Endothelial cell of umbilical vein (primary cell): ENCODE results near the gene LSP1.

Experiments used
- CTCF ChIP-seq, 2 donors: IDR thresholded peaks; 1 replicate in 1 of 2; 2 replicates in 1 of 2; pipeline ENCODE4 v1.5.1; 2011; ENCODE audit warnings: low read length in 2 of 2, mild to moderate bottlenecking in 2 of 2, moderate library complexity in 2 of 2, control low read depth in 1 of 2, inconsistent platforms in 1 of 2, low read depth in 1 of 2; ENCODE audit not compliant: insufficient read depth in 1 of 2; ENCODE audit errors: extremely low read depth in 1 of 2
- EZH2 ChIP-seq: IDR thresholded peaks from 2 replicates; pipeline ENCODE4 v1.6.1; 2012; ENCODE audit warnings: borderline replicate concordance, low read depth, mild to moderate bottlenecking, moderate library complexity, low read length, inconsistent platforms; ENCODE audit not compliant: severe bottlenecking
- MAX ChIP-seq: IDR thresholded peaks from 2 replicates; pipeline ENCODE4 v1.6.1; 2011; ENCODE audit not compliant: insufficient read depth, insufficient read length
- MYC ChIP-seq: IDR thresholded peaks from one replicate; pipeline ENCODE4 v1.6.1; 2011; ENCODE audit warnings: mild to moderate bottlenecking, low read depth, low read length
- POLR2A ChIP-seq: IDR thresholded peaks from 2 replicates; pipeline ENCODE4 v1.6.1; 2012; ENCODE audit warnings: low read depth, mild to moderate bottlenecking, control low read depth, low read length
- POLR2AphosphoS5 ChIP-seq: IDR thresholded peaks from 2 replicates; pipeline ENCODE4 v1.6.1; 2012; ENCODE audit warnings: low read depth, mild to moderate bottlenecking, control low read depth, low read length, moderate library complexity; ENCODE audit not compliant: insufficient read depth

- no peak for TF ChIP-seq CTCF (IDR thresholded peaks at IDR 0.05; ENCODE audit: extremely low read depth in 1 of 2, insufficient read depth in 1 of 2, low read depth in 1 of 2, low read length in 2 of 2)
- TF ChIP-seq POLR2A, result no peak
- TF ChIP-seq MAX, result no peak
- no peak for TF ChIP-seq POLR2AphosphoS5
- TF ChIP-seq EZH2, result no peak
- TF ChIP-seq MYC, result no peak
Measured at GRCh38 chr11:1864231-1864630, 11.3 kb downstream of the LSP1 start.
